Epithelial cell of esophagus (primary cell): ENCODE measurements around the gene TWIST1.

Experiments
- DNase-seq: peaks from one replicate; pipeline ENCODE4 v3.0.0; 2010; ENCODE audit warnings: low read depth
- H3K4me3 ChIP-seq: 2 replicates; pipeline ENCODE4 v1.5.1; 2011; ENCODE audit warnings: mild to moderate bottlenecking, low read length, control low read depth
- CTCF ChIP-seq: IDR thresholded peaks from 2 replicates; pipeline ENCODE4 v1.5.1; 2011; ENCODE audit warnings: low read depth, mild to moderate bottlenecking, low read length, control low read depth, inconsistent platforms; ENCODE audit not compliant: insufficient read depth; ENCODE audit errors: missing control alignments

The TWIST1 gene

GRCh38 chr7:19139706-19140327, 22.4 kb upstream of the TWIST1 start:
- TF ChIP-seq CTCF: no peak
- no peak for DNase-seq
- no peak overlapping the region for H3K4me3 ChIP-seq

GRCh38 chr7:19133886-19134285, 16.4 kb upstream of the TWIST1 start:
- no peak for DNase-seq
- H3K4me3 ChIP-seq: no peak overlapping the region
- TF ChIP-seq CTCF: no peak

- no peak for TF ChIP-seq CTCF
- no peak for DNase-seq
- H3K4me3 ChIP-seq: no peak overlapping the region
Observed at GRCh38 chr7:19133390-19133789, 16.0 kb upstream of the TWIST1 start.

- no peak for TF ChIP-seq CTCF
- DNase-seq: no peak
- no peak overlapping the region for H3K4me3 ChIP-seq
Observed at GRCh38 chr7:19128856-19129255, 11.4 kb upstream of the TWIST1 start.

- peak; percentile 89 for TF ChIP-seq CTCF
- H3K4me3 ChIP-seq: no peak overlapping the region
- peak; percentile 56 for DNase-seq
Observed at GRCh38 chr7:19121977-19122588, 4.6 kb upstream of the TWIST1 start.

GRCh38 chr7:19119870-19120486, 2.5 kb upstream of the TWIST1 start:
- DNase-seq: no peak
- no peak for TF ChIP-seq CTCF
- H3K4me3 ChIP-seq: no peak overlapping the region
